Body of pancreas (tissue), 4 donors: ENCODE measurements around the gene LRRC8C. TPM values are rescaled to one million over a fixed set of nuclear protein-coding genes. Genes with fewer than 3 reads are reported as not detected.

Experiments used
- ATAC-seq: fragments of 150-250 bp; one replicate; pipeline ENCODE4 v1.9.1; 2016
- DNase-seq, 4 donors: peaks; one replicate each; pipeline ENCODE4 v3.0.0-alpha.2; 2019
- H3K27ac ChIP-seq, 4 donors: fragments of 200-600 bp; sonication (generic); 1 replicate in 3 of 4; 2 replicates in 1 of 4; pipeline versions ENCODE4 v1.5.1 to v1.6.1; 2016 to 2019; ENCODE audit warnings: mild to moderate bottlenecking in 1 of 4, mixed read lengths in 1 of 4, moderate library complexity in 1 of 4
- H3K27me3 ChIP-seq, 2 donors: fragments of 200-600 bp; sonication (generic); one replicate each; pipeline ENCODE4 v1.6.0; 2016; ENCODE audit warnings: mild to moderate bottlenecking in 1 of 2
- H3K36me3 ChIP-seq, 2 donors: fragments of 200-600 bp; sonication (generic); replicated peaks in 1 of 2; 2 replicates each; pipeline ENCODE4 v1.5.1; 2016; ENCODE audit warnings: low read depth in 2 of 2; ENCODE audit not compliant: insufficient read depth in 1 of 2
- H3K4me1 ChIP-seq: fragments of 200-600 bp; sonication (generic); one replicate; pipeline ENCODE4 v1.6.0; 2016
- H3K4me3 ChIP-seq, 2 donors: fragments of 200-600 bp; sonication (generic); 1 replicate in 1 of 2; 2 replicates in 1 of 2; pipeline ENCODE4 v1.5.1; 2016 to 2019
- H3K9me3 ChIP-seq, 3 donors: fragments of 200-600 bp; sonication (generic); 1 replicate in 2 of 3; 2 replicates in 1 of 3; pipeline ENCODE4 v1.5.1; 2016
- POLR2A ChIP-seq, 3 donors: fragments of 450-650 bp; IDR thresholded peaks; one replicate each; pipeline ENCODE4 v1.6.1; 2016; ENCODE audit warnings: antibody characterized with exemption in 3 of 3, mild to moderate bottlenecking in 2 of 3
- WGBS, 2 donors: methylation state at CpG; one replicate each; pipeline ENCODE4 v1.1.5; 2017; 5-methylcytosine and 5-hydroxymethylcytosine counted together
- intact Hi-C: fragments of 100-400 bp; cut with DNase I; formaldehyde crosslinking; loops from one replicate; pipeline ENCODE4 v1.15.1; 2023
- total RNA-seq, 2 donors: library from RNA; depleted of rRNA; stranded (reverse); fragments of >200 nt; gene quantifications; one replicate each; pipeline ENCODE4 v1.1.0, GENCODE V29; 2016
- TF ChIP-seq, protein P1 (sequence below), 7 experiments: fragments of 450-650 bp in 4 of 7; fragments of 200-600 bp in 3 of 7; sonication (generic) in 3 of 7; IDR thresholded peaks; one replicate each; pipeline ENCODE4 v1.5.1; 2016 to 2019; ENCODE audit warnings: antibody characterized with exemption in 7 of 7

The LRRC8C gene
- total RNA-seq, 2 donors from 2014 or later: 3.4 to 4.6 TPM

DNA sequence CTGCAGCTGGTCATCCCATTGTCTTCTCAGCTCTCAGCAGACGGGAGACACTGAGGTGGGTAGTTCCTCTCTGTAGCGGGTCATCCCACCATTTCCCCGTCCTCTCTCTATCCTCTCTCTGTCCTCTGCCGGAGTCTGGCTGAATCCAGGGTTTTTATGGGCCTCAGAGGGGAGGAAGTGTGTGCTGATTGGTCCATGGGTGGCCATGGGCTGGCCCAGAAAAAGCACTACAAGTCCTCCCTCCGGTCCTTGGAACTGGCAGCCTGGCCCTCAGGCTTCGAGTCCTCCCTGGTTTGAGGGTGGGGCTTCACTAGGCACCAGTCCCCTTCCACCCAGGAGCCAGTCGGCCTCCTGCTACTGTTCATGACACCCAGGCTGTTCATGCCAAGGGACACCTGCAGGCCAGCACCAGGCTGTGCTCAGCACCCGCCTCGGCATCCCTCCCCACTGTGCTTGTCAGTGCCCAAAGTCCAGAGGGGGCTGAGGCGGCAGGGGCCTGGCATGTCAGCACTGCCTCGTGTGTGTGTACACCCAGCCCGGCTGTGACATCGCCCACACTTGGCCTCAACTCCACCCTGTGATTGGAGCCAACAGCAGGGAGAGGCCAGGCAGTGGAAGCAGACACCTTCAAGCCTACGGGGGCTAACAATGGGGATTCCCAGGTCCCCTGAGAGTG lies 23.0 kb upstream of the LRRC8C start:
- Histone ChIP-seq H3K9me3 (no peaks in the 10 kb centered on the region), H3K27me3 (no peaks in the 10 kb centered on the region), H3K4me1 (no peaks in the 10 kb centered on the region), H3K36me3 (no peaks in the 10 kb centered on the region), H3K4me3 (no peak overlapping the region), H3K27ac (no peak overlapping the region)
- DNase-seq: no peak
- no peak for ATAC-seq
- 87 to 89% methylated on average over 4 to 14 of the region's 14 CpGs for WGBS, 2 donors
- intact Hi-C loops: loop anchor here (10.0 kb wide), 1 partner anchor 155 kb away; no protein-coding TSS in a partner anchor
- TF ChIP-seq POLR2A (IDR thresholded peaks at IDR 0.05): no peak
- TF ChIP-seq, protein P1, sequence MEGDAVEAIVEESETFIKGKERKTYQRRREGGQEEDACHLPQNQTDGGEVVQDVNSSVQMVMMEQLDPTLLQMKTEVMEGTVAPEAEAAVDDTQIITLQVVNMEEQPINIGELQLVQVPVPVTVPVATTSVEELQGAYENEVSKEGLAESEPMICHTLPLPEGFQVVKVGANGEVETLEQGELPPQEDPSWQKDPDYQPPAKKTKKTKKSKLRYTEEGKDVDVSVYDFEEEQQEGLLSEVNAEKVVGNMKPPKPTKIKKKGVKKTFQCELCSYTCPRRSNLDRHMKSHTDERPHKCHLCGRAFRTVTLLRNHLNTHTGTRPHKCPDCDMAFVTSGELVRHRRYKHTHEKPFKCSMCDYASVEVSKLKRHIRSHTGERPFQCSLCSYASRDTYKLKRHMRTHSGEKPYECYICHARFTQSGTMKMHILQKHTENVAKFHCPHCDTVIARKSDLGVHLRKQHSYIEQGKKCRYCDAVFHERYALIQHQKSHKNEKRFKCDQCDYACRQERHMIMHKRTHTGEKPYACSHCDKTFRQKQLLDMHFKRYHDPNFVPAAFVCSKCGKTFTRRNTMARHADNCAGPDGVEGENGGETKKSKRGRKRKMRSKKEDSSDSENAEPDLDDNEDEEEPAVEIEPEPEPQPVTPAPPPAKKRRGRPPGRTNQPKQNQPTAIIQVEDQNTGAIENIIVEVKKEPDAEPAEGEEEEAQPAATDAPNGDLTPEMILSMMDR (IDR thresholded peaks at IDR 0.05): no peak

- ATAC-seq (no peak), DNase-seq (no peak)
- H3K27ac ChIP-seq: no peak overlapping the region
- 85 to 88% methylated on average over 12 to 15 of the region's 15 CpGs for WGBS, 2 donors
- intact Hi-C loops: loop anchor here (10.0 kb wide), 1 partner anchor 154 kb away; no protein-coding TSS in a partner anchor
- H3K27me3 ChIP-seq: no peaks in the 10 kb centered on the region
- no peaks in the 10 kb centered on the region for H3K36me3 ChIP-seq
- H3K4me3 ChIP-seq: no peak overlapping the region
- TF ChIP-seq, protein P1 (IDR thresholded peaks at IDR 0.05): no peak
- no peak for TF ChIP-seq POLR2A (IDR thresholded peaks at IDR 0.05)
- no peaks in the 10 kb centered on the region for H3K4me1 ChIP-seq
- H3K9me3 ChIP-seq: no peaks in the 10 kb centered on the region
Observed at GRCh38 chr1:89610457-89611011, 22.4 kb upstream of the LRRC8C start.

GRCh38 chr1:89611721-89612120 lies 21.2 kb upstream of the LRRC8C start:
- H3K36me3 ChIP-seq: no peaks in the 10 kb centered on the region
- no peak for DNase-seq
- H3K9me3 ChIP-seq: no peaks in the 10 kb centered on the region
- no peak for ATAC-seq
- WGBS, 2 donors: 68 to 71% methylated on average over 1 of the region's 1 CpG
- intact Hi-C loops: loop anchor here (10.0 kb wide), 1 partner anchor 153 kb away; no protein-coding TSS in a partner anchor
- no peaks in the 10 kb centered on the region for H3K4me1 ChIP-seq
- H3K27ac ChIP-seq: no peak overlapping the region
- no peak overlapping the region for H3K4me3 ChIP-seq
- no peak for TF ChIP-seq POLR2A (IDR thresholded peaks at IDR 0.05)
- TF ChIP-seq, protein P1 (IDR thresholded peaks at IDR 0.05): no peak
- H3K27me3 ChIP-seq: no peaks in the 10 kb centered on the region

DNA sequence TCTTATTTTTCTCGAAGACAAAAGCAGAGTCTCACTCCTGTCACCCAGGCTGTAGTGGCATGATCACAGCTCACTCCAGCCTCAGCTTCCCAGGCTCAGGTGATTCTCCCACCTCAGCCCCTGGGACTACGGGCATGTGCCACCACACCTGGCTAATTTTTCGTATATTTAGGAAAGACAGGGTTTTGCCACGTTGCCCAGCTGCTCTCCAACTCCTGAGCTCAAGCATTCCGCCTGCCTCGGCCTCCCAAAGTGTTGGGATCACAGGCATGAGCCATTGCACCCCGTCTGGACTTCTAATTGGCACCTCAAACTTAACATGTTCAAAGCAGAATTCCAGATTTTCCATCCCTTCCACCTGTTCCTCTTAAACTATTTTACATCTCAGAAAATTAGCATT lies 19.0 kb upstream of the LRRC8C start:
- Histone ChIP-seq H3K4me1 (no peaks in the 10 kb centered on the region), H3K36me3 (no peaks in the 10 kb centered on the region), H3K27ac (no peak overlapping the region), H3K9me3 (no peaks in the 10 kb centered on the region), H3K4me3 (no peak overlapping the region), H3K27me3 (no peaks in the 10 kb centered on the region)
- ATAC-seq (no peak), DNase-seq (no peak)
- intact Hi-C loops: loop anchor here (10.0 kb wide), 1 partner anchor 151 kb away; no protein-coding TSS in a partner anchor
- whole genome bisulfite sequencing, 2 donors: 75 to 77% methylated on average over 7 of the region's 7 CpGs
- TF ChIP-seq, protein P1 (IDR thresholded peaks at IDR 0.05): no peak
- TF ChIP-seq POLR2A (IDR thresholded peaks at IDR 0.05): no peak
